ENCODE data around the gene SOX15. TPM values are rescaled to one million over a fixed set of nuclear protein-coding genes. Genes with fewer than 3 reads are reported as not detected.
A peak's percentile ranks its signal among the peaks of the same experiment; 100 is the strongest.

The SOX15 gene
- total RNA-seq, 2 donors from 2014 or later, result 3.0 to 4.7 TPM

GRCh38 chr17:7580604-7581575 lies 9.0 kb downstream of the SOX15 start:
- DNase-seq (no peak), ATAC-seq (no peak)
- intact Hi-C loops (cut with DNase I), result no loop called here

DNA sequence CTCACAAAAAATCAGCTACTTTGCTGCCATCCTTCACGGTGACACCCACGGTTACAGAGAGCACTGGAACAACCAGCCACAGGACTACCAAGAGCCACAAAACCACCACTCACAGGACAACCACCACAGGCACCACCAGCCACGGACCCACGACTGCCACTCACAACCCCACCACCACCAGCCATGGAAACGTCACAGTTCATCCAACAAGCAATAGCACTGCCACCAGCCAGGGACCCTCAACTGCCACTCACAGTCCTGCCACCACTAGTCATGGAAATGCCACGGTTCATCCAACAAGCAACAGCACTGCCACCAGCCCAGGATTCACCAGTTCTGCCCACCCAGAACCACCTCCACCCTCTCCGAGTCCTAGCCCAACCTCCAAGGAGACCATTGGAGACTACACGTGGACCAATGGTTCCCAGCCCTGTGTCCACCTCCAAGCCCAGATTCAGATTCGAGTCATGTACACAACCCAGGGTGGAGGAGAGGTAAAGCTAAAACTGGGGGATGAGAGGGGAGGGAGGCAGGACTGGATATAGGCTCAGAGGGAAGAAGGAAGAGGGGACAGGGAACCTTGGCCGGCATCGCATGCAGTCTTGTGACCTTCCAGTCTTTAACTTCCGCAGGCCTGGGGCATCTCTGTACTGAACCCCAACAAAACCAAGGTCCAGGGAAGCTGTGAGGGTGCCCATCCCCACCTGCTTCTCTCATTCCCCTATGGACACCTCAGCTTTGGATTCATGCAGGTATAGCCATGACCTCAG lies 9.9 kb downstream of the SOX15 start:
- no peak for ATAC-seq
- intact Hi-C loops (cut with DNase I), result no loop called here

DNA sequence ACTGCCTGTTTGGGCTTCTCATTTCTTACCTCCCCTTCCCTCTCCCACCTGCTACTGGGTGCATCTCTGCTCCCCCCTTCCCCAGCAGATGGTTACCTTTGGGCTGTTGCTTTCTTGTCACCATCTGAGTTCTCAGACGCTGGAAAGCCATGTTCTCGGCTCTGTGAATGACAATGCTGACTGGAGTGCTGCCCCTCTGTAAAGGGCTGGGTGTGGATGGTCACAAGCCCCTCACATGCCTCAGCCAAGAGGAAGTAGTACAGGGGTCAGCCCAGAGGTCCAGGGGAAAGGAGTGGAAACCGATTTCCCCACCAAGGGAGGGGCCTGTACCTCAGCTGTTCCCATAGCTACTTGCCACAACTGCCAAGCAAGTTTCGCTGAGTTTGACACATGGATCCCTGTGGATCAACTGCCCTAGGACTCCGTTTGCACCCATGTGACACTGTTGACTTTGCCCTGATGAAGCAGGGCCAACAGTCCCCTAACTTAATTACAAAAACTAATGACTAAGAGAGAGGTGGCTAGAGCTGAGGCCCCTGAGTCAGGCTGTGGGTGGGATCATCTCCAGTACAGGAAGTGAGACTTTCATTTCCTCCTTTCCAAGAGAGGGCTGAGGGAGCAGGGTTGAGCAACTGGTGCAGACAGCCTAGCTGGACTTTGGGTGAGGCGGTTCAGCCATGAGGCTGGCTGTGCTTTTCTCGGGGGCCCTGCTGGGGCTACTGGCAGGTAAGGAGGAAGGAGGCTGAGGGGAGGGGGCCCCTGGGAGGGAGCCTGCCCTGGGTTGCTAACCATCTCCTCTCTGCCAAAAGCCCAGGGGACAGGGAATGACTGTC lies 10.7 kb downstream of the SOX15 start, which contains the start of gene CD68:
Gene CD68 (plus strand): TSS at position 638 of the 833 bp plus-strand sequence. CDS start 40 bp downstream, at position 678.
- intact Hi-C loops (cut with DNase I), result no loop called here
- ATAC-seq (peak; percentile 27 to 62), DNase-seq (peak; percentile 80)

More for the DNA sequence above, 9.9 kb downstream of the SOX15 start:
- DNase-seq, result no peak

GRCh38 chr17:7577327-7578199 lies 12.3 kb downstream of the SOX15 start:
- no peak for ATAC-seq
- intact Hi-C loops (cut with DNase I), result no loop called here

GRCh38 chr17:7576432-7576937 lies 13.4 kb downstream of the SOX15 start:
- DNase-seq, result no peak
- ATAC-seq, result no peak
- intact Hi-C loops (cut with DNase I), result no loop called here

More at GRCh38 chr17:7577327-7578199, 12.3 kb downstream of the SOX15 start:
- no peak for DNase-seq

- intact Hi-C loops (cut with DNase I), result no loop called here
- no peak for DNase-seq
Observed at GRCh38 chr17:7575959-7576358, 13.9 kb downstream of the SOX15 start.

GRCh38 chr17:7575481-7575883 lies 14.4 kb downstream of the SOX15 start:
- ATAC-seq (no peak), DNase-seq (no peak)
- intact Hi-C loops (cut with DNase I), result no loop called here

More at GRCh38 chr17:7575959-7576358, 13.9 kb downstream of the SOX15 start:
- no peak for ATAC-seq

DNA sequence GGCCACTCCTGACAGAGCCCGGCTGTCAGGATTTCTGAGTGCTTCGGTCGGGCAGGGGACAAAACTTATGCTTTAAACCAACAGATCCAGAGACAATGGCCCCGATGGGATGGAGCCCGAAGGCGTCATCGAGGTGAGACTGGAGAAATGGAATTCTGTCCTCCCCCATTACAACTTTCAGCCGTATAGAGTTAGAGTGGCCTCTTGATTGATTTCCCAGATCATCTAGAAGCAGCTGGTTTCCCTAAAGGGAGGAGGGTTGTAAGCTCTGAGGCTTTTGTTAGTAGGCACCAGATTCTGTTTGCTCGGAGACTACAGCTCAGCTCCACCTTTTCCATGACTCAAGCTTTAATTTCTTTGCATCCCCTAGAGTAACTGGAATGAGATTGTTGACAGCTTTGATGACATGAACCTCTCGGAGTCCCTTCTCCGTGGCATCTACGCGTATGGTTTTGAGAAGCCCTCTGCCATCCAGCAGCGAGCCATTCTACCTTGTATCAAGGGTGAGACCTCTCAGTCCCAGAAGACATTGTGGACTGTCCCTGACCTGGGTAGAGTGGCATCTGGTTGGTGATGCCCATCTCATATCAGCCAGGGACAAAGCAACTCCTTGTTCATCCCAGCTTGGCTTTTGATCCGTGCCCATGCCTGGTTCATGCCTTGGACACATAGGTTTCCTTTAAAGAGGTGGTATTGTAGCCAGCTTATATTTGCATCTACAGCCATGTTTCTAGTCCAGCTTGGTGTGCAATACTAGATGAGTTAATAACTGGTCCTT lies 15.5 kb downstream of the SOX15 start:
- intact Hi-C loops (cut with DNase I), result no loop called here
- ATAC-seq (no peak), DNase-seq (no peak)

- DNase-seq, result peak; percentile 91
- peak; percentile 77 to 81 for ATAC-seq
- intact Hi-C loops (cut with DNase I), result no loop called here
Observed at GRCh38 chr17:7573324-7574080, 16.4 kb downstream of the SOX15 start.

- DNase-seq (peak; percentile 99), ATAC-seq (peak; percentile 91 to 94)
- intact Hi-C loops (cut with DNase I), result no loop called here
Observed at GRCh38 chr17:7572588-7573323, 17.1 kb downstream of the SOX15 start.

GRCh38 chr17:7572338-7572587 lies 17.6 kb downstream of the SOX15 start:
- DNase-seq (no peak), ATAC-seq (no peak)
- intact Hi-C loops (cut with DNase I), result no loop called here

- no peak for ATAC-seq
- no peak for DNase-seq
- intact Hi-C loops (cut with DNase I), result no loop called here
Observed at GRCh38 chr17:7570351-7570750, 19.5 kb downstream of the SOX15 start.

- ATAC-seq, result no peak
- DNase-seq, result no peak
- intact Hi-C loops (cut with DNase I), result loop anchor here in 1 of 2 donors (10.0 kb wide), 1 partner anchor 135 kb away; the partner anchor contains the start of genes FGF11 and TMEM102
Observed at GRCh38 chr17:7569571-7569970, 20.3 kb downstream of the SOX15 start.

DNA sequence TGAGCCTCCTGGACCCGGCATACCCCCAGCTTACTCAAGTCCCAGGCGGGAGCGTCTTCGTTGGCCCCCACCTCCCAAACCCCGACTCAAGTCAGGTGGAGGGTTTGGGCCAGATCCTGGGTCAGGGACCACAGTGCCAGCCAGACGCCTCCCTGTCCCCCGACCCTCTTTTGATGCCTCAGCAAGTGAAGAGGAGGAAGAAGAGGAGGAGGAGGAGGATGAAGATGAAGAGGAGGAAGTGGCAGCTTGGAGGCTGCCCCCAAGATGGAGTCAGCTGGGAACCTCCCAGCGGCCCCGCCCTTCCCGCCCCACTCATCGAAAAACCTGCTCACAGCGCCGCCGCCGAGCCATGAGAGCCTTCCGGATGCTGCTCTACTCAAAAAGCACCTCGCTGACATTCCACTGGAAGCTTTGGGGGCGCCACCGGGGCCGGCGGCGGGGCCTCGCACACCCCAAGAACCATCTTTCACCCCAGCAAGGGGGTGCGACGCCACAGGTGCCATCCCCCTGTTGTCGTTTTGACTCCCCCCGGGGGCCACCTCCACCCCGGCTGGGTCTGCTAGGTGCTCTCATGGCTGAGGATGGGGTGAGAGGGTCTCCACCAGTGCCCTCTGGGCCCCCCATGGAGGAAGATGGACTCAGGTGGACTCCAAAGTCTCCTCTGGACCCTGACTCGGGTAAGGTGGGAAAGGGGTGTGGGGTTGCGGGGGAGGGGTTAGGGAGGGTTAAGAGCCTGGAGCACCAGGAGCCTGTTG lies 26.6 kb downstream of the SOX15 start:
- intact Hi-C loops (cut with DNase I), result loop anchor here (5.0 to 10.0 kb wide), 3 partner anchors 51 to 128 kb away; partner anchors contain the start of genes FGF11 (in 2 of the 2) and TMEM102 (in 2 of the 2)
- DNase-seq (no peak), ATAC-seq (no peak)

GRCh38 chr17:7562208-7562605 lies 27.7 kb downstream of the SOX15 start:
- ATAC-seq, result no peak
- DNase-seq, result no peak
- intact Hi-C loops (cut with DNase I), result loop anchor here (5.0 to 10.0 kb wide), 3 partner anchors 50 to 127 kb away; partner anchors contain the start of genes FGF11 (in 2 of the 2) and TMEM102 (in 2 of the 2)
